ENCODE results near the gene FHIT. TPM values are rescaled to one million over a fixed set of nuclear protein-coding genes. Genes with fewer than 3 reads are reported as not detected.

FHIT gene
- total RNA-seq, 1 experiment from 2014 or later: 3.6 TPM

- Histone ChIP-seq H3K9me2 (replicated peaks; ENCODE audit: low read length) (no peaks in the 10 kb centered on the region), H3K4me2 (ENCODE audit: low read length) (no peak overlapping the region), H3K27me3 (ENCODE audit: low read length) (no peaks in the 10 kb centered on the region), H3K36me3 (ENCODE audit: low read depth, low read length) (no peaks in the 10 kb centered on the region), H2AFZ (ENCODE audit: low read length) (no peak overlapping the region), H3K9ac (ENCODE audit: low read length) (no peak overlapping the region), H3K4me1 (ENCODE audit: insufficient read depth, low read length) (no peaks in the 10 kb centered on the region), H4K20me1 (ENCODE audit: low read length) (no peaks in the 10 kb centered on the region), H3K79me2 (ENCODE audit: low read length) (no peaks in the 10 kb centered on the region), H3F3A (ENCODE audit: low read length, unreplicated experiment) (no peaks in the 10 kb centered on the region), H3K9me3 (ENCODE audit: low read length) (no peaks in the 10 kb centered on the region), H3K4me3 (ENCODE audit: low read length) (no peak overlapping the region), H3K27ac (ENCODE audit: low read length) (no peak overlapping the region)
- intact Hi-C loops (cut with micrococcal nuclease): no loop called here
- DNase-seq: no peak
- TF ChIP-seq EZH2phosphoT487 (IDR thresholded peaks at IDR 0.05; ENCODE audit: borderline replicate concordance, low read length): no peak
- TF ChIP-seq EZH2 (IDR thresholded peaks at IDR 0.05; ENCODE audit: low read length, unreplicated experiment): no peak
- no peak for TF ChIP-seq CTCF (conservative IDR thresholded peaks at IDR 0.05; ENCODE audit: low read depth, low read length)
- no peak for ATAC-seq
- BruUV-seq (replicated peaks): no TSS peak
- CTCF ChIA-PET: interaction anchor here (0.6 kb wide), 1 partner anchor 371 kb away, joined by 4 read pairs; no protein-coding TSS in a partner anchor
- POLR2A ChIA-PET (ENCODE audit: unreplicated experiment): no interaction called here
Observed at GRCh38 chr3:61114316-61114953, 136.8 kb downstream of the FHIT start.

- Histone ChIP-seq H3F3A (ENCODE audit: low read length, unreplicated experiment) (no peaks in the 10 kb centered on the region), H3K79me2 (ENCODE audit: low read length) (no peaks in the 10 kb centered on the region), H3K4me2 (ENCODE audit: low read length) (no peak overlapping the region), H3K4me3 (ENCODE audit: low read length) (no peak overlapping the region), H3K4me1 (ENCODE audit: insufficient read depth, low read length) (no peaks in the 10 kb centered on the region), H3K9me2 (replicated peaks; ENCODE audit: low read length) (no peaks in the 10 kb centered on the region), H3K36me3 (ENCODE audit: low read depth, low read length) (no peaks in the 10 kb centered on the region), H3K9ac (ENCODE audit: low read length) (no peak overlapping the region), H2AFZ (ENCODE audit: low read length) (no peak overlapping the region), H3K27me3 (ENCODE audit: low read length) (no peaks in the 10 kb centered on the region), H3K9me3 (ENCODE audit: low read length) (no peaks in the 10 kb centered on the region), H3K27ac (ENCODE audit: low read length) (no peak overlapping the region), H4K20me1 (ENCODE audit: low read length) (no peaks in the 10 kb centered on the region)
- DNase-seq (no peak), ATAC-seq (no peak)
- intact Hi-C loops (cut with micrococcal nuclease): no loop called here
- no TSS peak for BruUV-seq (replicated peaks)
- TF ChIP-seq EZH2 (IDR thresholded peaks at IDR 0.05; ENCODE audit: low read length, unreplicated experiment) (no peak), EZH2phosphoT487 (IDR thresholded peaks at IDR 0.05; ENCODE audit: borderline replicate concordance, low read length) (no peak), CTCF (conservative IDR thresholded peaks at IDR 0.05; ENCODE audit: low read depth, low read length) (no peak)
- ChIA-PET POLR2A (ENCODE audit: unreplicated experiment) (no interaction called here), CTCF (no interaction called here)
Observed at GRCh38 chr3:61111825-61112224, 139.4 kb downstream of the FHIT start.

- no peak for DNase-seq
- no TSS peak for BruUV-seq (replicated peaks)
- H4K20me1 ChIP-seq (ENCODE audit: low read length): no peaks in the 10 kb centered on the region
- no peak overlapping the region for H3K9ac ChIP-seq (ENCODE audit: low read length)
- ChIA-PET CTCF (no interaction called here), POLR2A (ENCODE audit: unreplicated experiment) (interaction anchor here (0.8 kb wide), 1 partner anchor 9 kb away, joined by 23 read pairs; no protein-coding TSS in a partner anchor)
- TF ChIP-seq EZH2 (IDR thresholded peaks at IDR 0.05; ENCODE audit: low read length, unreplicated experiment) (no peak), EZH2phosphoT487 (IDR thresholded peaks at IDR 0.05; ENCODE audit: borderline replicate concordance, low read length) (no peak), CTCF (conservative IDR thresholded peaks at IDR 0.05; ENCODE audit: low read depth, low read length) (no peak)
- H3K27me3 ChIP-seq (ENCODE audit: low read length): no peaks in the 10 kb centered on the region
- H3K4me3 ChIP-seq (ENCODE audit: low read length): no peak overlapping the region
- no peaks in the 10 kb centered on the region for H3K4me1 ChIP-seq (ENCODE audit: insufficient read depth, low read length)
- no peak overlapping the region for H2AFZ ChIP-seq (ENCODE audit: low read length)
- no peaks in the 10 kb centered on the region for H3K36me3 ChIP-seq (ENCODE audit: low read depth, low read length)
- no peaks in the 10 kb centered on the region for H3K9me2 ChIP-seq (replicated peaks; ENCODE audit: low read length)
- no peak overlapping the region for H3K4me2 ChIP-seq (ENCODE audit: low read length)
- no peaks in the 10 kb centered on the region for H3F3A ChIP-seq (ENCODE audit: low read length, unreplicated experiment)
- intact Hi-C loops (cut with micrococcal nuclease): no loop called here
- no peaks in the 10 kb centered on the region for H3K79me2 ChIP-seq (ENCODE audit: low read length)
- no peak for ATAC-seq
- no peak overlapping the region for H3K27ac ChIP-seq (ENCODE audit: low read length)
- H3K9me3 ChIP-seq (ENCODE audit: low read length): no peaks in the 10 kb centered on the region
Observed at GRCh38 chr3:61110576-61110975, 140.7 kb downstream of the FHIT start.

Data from PC-3 (cell line).